Germinal center (tissue), 1 donor: ENCODE results near the gene KLHL36.
"Not testable (repeated sequence)": the region's sequence is repeated elsewhere in the genome, so short reads cannot be mapped to it uniquely, and the experiment has no call there.

Experiments
- DNase-seq: peaks from one replicate; pipeline ENCODE4 v3.0.0; 2012; ENCODE audit warnings: mixed read lengths, low spot score

Gene KLHL36

DNA sequence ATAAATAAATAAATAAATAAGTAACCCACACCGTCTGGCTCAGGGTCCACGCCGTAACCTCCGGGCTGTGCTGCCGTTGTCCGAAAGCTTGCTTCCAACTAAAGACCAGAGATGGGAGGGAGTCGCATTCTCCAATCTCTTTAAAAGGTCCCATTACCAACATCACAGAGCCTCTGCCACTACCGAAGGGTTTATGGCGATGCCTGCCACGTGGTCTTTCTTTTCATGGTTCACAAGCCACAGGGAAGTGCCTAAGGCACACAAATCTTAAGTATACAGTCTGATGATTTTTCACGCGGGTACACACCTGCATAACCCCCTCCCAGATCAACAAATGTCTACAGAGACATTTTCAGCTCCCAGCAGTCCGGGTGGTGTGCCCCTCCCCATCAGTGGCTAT, 31.8 kb upstream of the KLHL36 start:
- DNase-seq, result peak; percentile 58

DNA sequence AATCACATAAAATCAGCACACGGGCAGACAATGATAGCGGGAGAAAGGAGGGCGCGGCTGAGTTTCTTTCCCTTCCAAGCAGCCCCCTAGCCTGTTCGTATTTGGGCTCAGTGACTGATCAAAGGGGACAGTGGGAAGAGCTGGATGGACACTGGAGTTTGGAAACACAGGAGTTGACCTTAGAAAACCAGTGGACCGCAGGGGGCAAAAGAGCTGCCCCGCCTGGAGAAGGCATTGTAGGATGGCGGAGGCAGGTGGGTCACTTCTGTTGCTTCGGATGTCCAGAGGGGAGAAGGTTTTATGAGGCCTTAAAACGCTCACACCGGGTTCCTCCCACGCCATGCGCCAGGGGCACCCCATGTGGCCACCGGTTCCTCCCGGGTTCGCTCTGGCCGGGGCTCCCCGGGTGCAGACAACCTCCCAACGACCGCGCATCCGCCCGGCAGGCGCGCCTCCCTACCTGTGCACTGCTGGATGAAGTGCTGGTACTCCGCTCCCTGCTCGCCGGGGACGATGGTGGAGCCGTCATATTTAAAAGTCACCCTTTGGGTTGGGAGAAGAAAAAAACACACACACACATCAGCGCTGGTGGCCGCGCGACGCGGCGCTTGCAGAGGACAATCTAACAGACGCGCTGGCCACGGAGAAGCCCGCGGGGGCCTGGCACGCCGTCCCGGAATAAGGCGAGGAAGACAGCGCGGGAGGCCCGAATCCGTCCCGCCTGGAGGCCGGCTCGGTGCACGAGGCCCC, 31.1 kb upstream of the KLHL36 start:
- DNase-seq, result peak; percentile 54

DNA sequence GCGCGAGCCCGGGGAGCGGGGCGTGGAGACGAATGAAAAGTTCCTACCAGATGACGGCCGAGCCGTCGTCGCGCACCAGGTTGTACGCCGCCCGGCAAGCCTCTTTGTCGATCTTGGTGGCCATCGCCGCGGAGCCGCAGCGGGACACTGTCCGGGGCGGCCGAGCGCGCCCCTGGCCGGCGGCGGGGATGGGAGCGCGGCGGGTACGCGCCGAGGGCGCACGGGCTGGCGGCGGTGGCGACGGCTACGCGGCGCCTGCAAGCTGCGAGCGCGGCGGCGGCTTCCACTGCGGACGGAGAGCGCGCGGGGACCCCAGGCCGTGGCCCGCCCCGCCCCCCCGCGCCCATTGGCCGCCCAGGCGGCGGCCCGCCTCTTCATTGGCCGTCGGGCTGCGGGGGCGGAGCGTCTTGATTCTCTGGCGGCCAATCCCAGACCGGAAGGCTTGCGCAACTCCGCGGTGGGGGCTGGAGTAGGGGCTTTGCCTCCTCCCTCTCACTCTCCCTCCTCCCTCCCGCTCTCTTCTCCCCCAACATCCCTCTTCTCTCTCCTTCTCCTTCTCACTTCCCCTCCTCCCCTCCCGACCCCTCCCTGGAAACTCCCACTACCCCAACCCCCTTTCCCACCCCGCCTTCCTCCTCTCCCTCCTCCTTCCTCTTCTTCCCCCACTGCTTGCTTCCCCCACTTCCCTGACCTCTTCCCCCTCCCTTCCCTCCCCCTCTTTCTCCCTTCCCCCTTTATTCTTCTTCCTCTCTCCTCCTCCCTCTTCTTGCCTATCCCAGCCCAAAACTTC, 30.3 kb upstream of the KLHL36 start, which contains the start of gene COTL1:
TSS of gene COTL1 (minus strand) at position 288 of the 790 bp plus-strand sequence. CDS start at position 124, 164 bp downstream.
- DNase-seq, result peak; percentile 97

DNA sequence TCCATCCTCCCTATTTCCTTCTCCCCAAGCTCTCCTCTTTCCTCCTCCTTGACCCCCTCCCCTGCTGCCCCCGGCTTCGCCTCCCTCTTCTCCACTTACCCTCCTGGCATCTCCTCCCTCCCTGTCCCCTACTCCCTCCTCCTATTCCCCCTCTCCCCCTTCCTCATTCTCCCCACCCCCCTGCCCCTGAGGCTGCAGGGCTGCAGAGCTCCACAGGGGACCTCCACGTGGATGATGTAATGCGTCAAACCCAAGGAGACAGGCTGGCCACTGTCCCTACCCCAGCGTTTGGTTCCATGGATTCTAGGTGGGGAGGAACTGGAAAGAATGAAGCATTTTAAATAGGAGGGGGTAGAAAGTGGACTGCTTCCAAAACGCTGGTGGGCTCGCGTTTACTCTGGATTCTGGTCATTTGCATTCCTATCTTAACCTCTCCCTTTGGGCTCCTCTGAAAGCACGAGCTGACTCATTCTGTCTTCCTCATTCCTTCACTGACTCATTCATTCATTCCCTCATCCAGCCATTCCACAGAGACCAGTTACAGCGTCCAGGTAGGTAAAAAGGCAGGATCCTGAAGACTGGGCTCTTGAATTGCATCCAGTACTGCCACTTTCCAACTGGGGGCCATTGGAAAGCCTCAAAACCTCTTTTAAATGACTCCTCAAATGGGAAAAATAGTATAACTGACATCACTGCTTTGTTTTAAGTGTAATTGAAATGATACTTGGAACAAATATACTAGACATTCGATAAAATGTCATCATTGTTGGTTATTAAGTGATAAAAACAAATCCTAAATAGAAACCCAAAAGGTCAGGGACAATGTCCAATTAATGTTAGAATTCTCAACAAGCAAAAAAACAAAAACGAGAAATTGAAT, 29.5 kb upstream of the KLHL36 start:
- no peak for DNase-seq

DNA sequence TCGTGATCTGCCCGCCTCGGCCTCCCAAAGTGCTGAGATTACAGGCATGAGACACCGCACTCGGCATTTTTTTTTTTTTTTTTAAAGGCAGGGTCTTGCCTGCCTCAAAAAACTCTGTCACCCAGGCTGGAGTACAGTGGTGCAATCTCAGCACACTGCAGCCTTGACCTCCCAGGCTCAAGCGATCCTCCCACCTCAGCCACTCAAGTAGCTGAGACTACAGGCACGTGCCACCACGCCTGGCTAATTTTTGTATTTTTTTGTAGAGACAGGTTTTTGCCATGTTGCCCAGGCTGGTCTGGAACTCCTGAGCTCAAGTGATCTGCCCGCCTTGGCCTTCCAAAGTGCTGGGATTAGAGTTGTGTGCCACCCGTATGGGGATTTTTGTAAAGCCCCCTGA, 27.4 kb upstream of the KLHL36 start:
- not testable (repeated sequence) for DNase-seq

DNA sequence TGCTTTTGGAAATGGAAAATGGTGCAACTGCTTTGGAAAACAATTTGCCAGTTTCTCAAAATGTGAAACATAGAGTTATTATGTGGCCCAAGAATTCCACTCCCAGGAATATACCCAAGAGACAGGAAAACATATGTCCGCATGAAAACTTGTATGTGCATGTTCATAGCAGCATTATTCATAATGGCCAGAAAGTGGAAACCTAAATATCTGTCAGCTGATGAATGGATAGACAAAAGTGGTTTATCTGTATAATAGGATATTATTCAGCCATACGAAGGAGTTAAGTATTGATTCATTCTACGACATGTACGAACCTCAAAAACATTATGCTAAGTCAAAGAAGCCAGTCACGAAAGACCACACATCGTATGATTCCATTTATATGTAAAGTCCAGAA, 22.8 kb upstream of the KLHL36 start:
- no peak for DNase-seq

DNA sequence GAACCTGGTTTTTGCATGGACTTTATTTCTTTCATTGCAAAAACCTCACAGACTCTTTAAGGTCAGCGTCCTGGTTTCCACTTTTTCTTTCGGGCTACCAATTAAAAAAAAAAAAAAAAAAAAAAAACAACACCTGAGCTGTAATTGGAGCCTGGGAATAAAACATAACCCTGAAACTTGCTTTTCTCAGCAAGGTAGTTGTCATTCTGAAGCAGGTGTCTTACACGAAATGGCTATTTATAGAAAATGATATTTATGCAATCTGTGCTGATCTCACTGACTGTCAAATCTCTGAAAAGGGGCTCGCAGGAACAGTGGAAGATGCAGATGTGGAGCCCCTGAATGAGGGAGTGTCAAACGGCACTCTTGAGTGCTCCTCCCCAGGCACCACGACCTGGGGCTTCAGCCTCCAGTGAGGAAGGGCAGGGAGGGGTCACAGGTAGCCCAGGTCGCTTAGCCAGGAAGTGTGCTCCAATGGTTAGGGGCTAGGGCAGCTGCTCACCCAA, 20.0 kb upstream of the KLHL36 start:
- no peak for DNase-seq

DNA sequence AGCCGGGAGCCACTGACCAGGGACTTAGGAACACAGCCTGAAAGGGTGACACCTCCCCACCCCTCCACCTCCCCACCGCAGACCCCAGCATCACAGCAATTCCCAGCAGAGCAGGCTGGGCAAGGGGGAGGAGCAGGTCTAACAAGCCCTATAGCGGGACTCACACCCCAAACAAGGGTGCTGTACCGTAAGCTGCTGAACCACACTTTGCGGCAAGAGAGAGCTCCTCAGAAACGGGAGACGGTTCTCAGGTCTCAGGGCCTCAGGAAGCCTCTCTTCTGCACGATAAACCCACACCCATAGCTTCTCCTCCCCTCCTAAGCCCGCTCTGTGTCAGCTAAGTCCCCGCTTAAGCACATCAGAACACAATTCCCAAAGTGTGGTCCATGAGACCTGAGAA, 18.7 kb upstream of the KLHL36 start:
- no peak for DNase-seq

DNA sequence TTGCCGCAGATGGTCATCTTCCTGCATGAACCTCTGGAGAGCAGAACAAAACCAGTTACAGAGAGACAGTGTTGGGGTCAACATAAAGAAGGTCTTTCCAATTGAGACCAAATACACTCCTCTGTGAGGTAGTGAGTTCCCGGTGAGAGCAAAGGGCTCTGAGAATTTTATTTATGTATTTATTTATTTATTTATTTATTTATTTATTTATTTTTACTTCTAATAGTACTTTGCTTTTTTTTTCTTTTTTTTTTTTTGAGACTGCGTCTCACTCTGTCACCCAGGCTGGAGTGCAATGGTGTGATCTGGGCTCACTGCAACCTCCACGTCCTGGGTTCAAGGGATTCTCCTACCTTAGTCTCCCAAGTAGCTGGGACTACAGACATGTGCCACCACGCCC, 18.3 kb upstream of the KLHL36 start:
- no peak for DNase-seq

DNA sequence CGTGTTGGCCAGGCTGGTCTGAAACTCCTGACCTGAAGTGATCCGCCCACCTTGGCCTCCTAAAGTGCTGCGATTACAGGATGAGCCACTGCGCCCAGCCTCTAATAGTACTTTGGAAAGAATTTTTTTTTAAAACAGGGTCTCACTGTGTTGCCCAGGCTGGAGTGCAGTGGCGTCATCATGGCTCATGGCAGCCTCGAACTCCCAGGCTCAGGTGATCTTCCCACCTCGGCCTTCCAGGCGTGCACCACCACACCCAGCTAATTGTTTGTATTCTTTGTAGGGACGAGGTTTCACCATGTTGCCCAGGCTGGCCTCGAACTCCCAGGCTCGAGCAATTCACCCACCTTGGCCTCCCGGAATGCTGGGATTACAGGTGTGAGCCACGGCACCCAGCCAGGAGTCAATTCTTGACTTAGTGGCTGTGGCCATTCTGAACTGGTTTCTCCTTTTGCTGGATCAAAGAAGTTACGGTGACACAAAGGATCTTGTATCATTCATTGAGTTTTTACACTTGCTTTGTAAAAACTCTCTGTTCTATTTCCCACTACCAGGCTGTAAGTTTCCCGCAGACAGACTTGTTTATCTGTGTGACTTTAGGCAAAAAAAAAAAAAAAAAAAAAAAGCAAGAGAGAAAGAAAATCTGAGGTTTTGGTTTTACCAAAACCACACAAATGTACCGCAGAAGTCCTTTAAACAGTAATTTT, 17.7 kb upstream of the KLHL36 start:
- DNase-seq, result no peak

DNA sequence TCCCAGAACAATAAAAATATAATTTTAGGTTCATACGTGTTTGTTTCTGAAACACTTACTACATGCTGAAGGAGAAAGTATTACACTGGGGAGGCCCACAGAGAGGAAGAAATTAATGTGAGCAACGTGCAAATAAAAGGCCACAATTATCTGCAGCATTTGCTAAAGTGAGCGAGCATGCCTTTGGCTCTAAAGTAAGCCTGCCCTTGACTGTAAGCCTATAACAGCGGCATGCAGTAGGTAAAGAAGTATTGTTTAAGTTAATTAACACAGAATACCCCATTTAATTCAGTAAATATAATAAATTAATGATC, 17.2 kb upstream of the KLHL36 start:
- DNase-seq, result no peak

DNA sequence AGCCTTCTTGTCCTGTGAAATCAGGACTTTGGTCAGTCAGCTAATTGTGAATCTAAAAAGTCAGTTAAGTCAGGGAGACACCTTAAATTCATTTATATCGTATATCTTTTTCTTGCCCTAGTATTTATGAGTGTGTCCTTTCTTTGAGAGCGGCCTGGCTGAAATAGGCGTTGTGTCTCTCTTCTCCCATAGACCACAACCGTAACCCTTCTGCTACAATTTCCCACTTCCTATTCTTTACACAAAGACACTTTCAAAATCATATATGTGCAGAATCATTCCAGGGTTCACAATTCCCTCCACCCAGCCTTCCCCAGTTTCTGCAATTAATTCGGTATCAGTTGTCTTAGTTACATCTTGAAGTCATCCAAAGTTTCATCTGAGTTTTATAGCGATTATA, 16.4 kb upstream of the KLHL36 start:
- DNase-seq, result no peak

DNA sequence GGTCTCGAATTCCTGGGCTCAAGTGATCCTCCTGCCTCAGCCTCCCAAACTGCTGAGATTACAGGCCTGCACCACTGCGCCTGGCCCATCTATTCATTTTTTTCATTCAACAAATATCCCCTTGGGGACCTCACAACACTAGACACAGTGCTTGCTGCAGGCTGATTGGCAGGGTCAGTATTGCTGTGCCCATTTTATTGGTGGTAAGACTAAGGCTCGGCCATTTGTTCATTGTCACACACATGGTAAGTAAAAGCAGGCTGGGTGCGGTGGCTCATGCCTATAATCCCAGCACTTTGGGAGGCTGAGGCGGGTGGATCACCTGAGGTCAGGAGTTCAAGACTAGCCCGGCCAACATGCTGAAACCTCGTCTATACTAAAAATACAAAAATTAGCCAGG, 15.4 kb upstream of the KLHL36 start:
- DNase-seq, result not testable (repeated sequence)

DNA sequence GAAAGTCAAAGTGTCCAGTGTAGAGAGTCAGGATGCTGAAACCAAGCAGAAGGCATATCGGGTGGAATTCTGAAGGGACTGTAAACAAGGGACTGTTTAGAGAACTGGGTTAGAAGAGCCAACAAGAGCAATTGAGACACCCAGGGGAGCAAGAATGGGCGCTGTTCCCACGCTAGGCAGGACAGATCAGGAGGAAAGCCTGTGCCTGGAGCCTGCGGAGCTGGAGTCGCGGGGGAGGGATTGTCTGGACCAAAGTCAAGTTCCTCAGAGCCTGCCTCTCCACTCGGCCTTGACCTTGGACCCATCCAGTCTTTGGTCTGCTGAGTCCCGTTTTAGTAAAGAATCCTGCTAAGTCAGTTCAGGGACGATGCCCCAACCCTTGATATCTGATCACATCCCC, 14.7 kb upstream of the KLHL36 start:
- DNase-seq, result no peak

DNA sequence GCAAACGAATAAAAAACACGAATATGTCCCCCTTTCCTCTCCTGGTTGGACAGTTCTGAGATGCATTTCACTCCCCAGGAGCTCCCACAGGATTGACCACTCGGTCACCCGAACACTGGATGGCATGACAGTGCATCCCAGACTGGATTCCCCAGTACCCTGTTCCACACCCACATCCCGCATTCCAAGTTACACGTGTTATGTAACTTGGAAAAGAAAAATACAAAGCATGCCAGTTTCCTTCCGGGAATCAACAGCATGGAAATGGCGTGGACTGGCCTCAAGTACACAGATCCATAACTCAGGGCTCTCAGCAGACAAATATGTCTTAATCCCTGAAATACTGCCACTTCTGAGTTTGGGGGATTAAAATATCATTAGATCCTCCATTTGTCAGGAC, 12.6 kb upstream of the KLHL36 start:
- DNase-seq, result no peak

DNA sequence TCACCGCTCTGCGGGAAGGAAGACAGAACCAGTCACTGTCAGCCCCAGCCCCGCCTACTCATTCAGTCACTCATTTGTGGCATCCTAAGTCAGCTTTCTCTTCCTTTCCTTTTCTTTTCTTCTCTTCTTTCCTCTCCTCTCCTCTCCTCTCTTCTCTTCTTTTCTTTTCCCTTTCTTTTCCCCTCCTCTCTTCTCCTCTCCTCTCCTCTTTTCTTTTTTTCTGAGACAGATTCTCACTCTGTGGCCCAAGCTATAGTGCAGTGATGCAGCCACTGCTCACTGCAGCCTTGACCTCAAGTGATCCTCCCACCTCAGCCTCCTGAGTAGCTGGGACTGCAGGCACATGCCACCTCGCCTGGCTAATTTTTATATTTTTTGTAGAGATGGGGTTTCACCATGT, 10.6 kb upstream of the KLHL36 start:
- no peak for DNase-seq

DNA sequence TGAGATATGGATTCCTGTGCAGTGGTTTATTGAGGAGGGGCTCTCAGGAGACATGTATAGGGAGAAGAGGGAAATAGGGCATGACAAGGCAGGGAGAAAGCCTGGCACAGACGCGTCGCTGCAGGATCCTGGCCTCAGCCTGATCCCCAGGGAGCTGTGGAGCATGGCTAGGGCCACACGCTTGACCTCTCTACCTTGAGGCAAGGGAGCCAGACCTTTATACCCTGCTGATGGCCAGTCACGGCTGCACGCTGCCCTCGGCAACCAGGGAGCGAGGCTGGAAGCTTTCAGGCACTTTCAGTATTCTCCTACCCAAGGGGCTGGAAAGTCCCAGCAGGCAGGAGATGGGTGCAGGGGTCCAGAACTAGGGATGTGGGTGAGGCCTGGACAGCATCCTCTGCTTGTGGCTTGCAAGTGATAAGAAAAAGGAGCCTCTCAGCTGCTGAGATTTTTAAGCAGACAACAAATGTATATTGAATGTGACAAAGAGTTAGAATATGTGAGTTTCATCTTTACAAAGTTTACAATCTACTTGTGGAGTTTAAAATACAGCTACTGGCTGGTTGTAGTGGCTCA, 10.0 kb upstream of the KLHL36 start:
- no peak for DNase-seq

DNA sequence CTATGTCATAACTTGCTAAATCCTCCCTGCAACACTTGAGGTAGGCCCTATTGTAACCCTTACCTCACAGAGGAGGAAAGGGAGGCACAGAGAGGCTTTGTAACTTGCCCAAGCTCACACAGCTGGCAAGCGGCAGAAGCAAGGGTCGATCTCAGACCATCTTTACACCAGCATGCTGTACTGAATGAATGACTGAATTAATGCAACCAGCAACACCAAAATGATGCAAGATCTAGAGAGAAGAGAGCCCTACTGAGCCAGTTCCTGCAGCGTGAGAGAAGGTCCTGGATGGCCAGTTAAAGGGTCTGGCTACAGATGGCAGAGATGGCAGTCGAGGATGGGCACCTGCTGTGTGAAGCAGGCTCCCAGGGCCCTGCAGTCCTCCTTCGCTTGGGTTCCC, 8.2 kb upstream of the KLHL36 start:
- DNase-seq, result no peak

DNA sequence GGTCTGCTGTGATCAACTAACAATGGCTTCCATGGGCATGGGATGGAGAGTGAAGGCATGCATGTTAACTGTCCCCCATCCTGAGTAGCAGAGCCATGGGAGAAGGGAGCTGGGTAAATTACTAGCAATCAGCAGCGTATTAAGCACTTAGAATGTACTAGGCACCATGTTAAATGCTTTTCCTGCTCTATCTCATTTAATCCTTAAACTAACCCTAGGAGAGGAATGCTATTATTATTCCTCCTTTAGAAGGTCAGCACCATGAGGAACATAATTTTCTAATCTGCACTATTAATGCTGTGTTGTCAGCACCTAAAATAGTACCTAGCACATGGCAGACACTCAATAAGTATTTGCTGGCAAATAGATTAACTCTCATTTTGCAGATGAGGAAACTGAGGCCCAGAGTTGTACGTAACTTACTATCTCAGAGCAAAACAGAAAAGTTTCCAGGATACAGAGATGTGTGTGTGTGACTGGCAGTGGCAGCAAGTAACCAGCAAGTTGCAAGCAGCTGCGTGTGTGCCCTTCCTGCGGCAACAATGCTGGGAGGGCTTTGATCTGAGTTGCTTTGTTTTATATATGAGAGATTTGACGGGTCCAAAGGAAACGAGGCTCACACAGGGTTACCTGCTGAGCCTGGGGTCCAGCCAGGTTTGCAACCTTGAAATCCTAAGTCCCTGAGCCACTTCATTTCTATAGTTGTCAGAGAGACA, 6.5 kb upstream of the KLHL36 start:
- no peak for DNase-seq

DNA sequence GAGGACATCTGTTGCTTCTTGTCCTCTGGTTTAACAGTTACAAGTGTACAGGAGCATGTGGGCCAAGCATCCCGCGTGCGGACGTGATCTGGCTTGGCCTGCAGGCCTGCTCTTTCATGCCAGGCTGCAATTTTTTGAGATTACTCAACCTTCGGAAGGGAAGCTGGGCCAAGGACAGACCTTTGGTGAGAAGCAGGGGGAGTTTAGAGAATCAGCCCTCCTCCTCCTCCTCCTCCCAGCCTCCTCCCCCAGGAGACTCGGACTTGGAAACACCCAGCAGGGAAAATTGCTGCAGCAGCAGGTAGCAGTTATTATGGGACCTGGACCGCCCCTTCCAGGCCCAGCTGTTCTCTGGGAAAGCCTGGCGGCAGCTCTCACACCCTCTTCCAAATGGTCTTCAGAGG, 5.1 kb upstream of the KLHL36 start:
- DNase-seq, result no peak

DNA sequence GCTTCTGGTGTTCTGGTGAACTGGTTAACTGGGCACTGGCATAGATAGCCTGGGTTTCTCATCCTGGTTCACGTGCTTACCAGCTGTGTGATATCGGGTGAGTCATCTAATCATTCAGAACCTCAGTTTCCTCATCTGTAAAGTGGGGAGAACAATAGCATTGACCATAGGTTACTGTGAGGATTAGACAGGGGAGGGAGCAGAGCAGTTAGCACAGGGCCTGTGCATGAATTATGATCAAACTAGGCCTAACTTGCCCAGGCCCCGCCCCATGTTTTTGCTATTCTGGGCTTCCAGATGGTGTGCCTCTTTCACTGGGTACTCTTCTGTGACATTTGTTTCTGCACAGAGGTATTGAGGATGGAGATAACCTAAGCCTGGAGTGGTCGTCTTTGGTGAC, 4.6 kb upstream of the KLHL36 start:
- peak; percentile 70 for DNase-seq
